ENCODE measurements around the gene MYO1E. TPM values are rescaled to one million over a fixed set of nuclear protein-coding genes. Genes with fewer than 3 reads are reported as not detected.
A peak's percentile ranks its signal among the peaks of the same experiment; 100 is the strongest.

Gene MYO1E
- total and polyA plus RNA-seq, 2 donors from 2014 or later: 41.9 to 198 TPM

- H3K27ac ChIP-seq (ENCODE audit: low read depth in 2 of 2, low read length in 2 of 2): no peak overlapping the region
Measured at GRCh38 chr15:59352683-59353082, 20.0 kb downstream of the MYO1E start.

GRCh38 chr15:59352189-59352588 is 20.5 kb downstream of the MYO1E start:
- no peak overlapping the region for H3K4me3 ChIP-seq (ENCODE audit: low read length in 3 of 3)
- H3K9me3 ChIP-seq (ENCODE audit: control insufficient read depth in 2 of 3, insufficient read depth in 1 of 3, low read length in 3 of 3): no peaks in the 10 kb centered on the region
- peaks cover 0 to 5% (median 0%) of the 10 kb centered on the region in 3 donors for H3K4me1 ChIP-seq (ENCODE audit: control insufficient read depth in 2 of 3, insufficient read depth in 2 of 3, low read depth in 1 of 3, low read length in 3 of 3)
- no peak for FAIRE-seq
- H3K27ac ChIP-seq (ENCODE audit: low read depth in 2 of 2, low read length in 2 of 2): no peak overlapping the region
- intact Hi-C loops (cut with DNase I): loop anchor here (10.0 kb wide), 1 partner anchor 47 kb away; no protein-coding TSS in a partner anchor
- H3K27me3 ChIP-seq (ENCODE audit: control insufficient read depth, insufficient read depth, low read length): no peaks in the 10 kb centered on the region
- H3K9ac ChIP-seq (ENCODE audit: low read length in 3 of 3): no peak overlapping the region
- DNase-seq: no peak
- no peak for TF ChIP-seq CTCF (IDR thresholded peaks at IDR 0.05; ENCODE audit: borderline replicate concordance, extremely low read depth, insufficient read depth)
- no peaks in the 10 kb centered on the region for H3K36me3 ChIP-seq (ENCODE audit: control insufficient read depth in 2 of 3, insufficient read depth in 3 of 3, low read length in 3 of 3)

More at GRCh38 chr15:59352683-59353082, 20.0 kb downstream of the MYO1E start:
- Histone ChIP-seq H3K9me3 (ENCODE audit: control insufficient read depth in 2 of 3, insufficient read depth in 1 of 3, low read length in 3 of 3) (no peaks in the 10 kb centered on the region), H3K4me3 (ENCODE audit: low read length in 3 of 3) (peak overlapping the region in 1 of 3 donors; percentile 9), H3K27me3 (ENCODE audit: control insufficient read depth, insufficient read depth, low read length) (no peaks in the 10 kb centered on the region), H3K36me3 (ENCODE audit: control insufficient read depth in 2 of 3, insufficient read depth in 3 of 3, low read length in 3 of 3) (no peaks in the 10 kb centered on the region), H3K4me1 (ENCODE audit: control insufficient read depth in 2 of 3, insufficient read depth in 2 of 3, low read depth in 1 of 3, low read length in 3 of 3) (peaks cover 0 to 5% (median 0%) of the 10 kb centered on the region in 3 donors), H3K9ac (ENCODE audit: low read length in 3 of 3) (no peak overlapping the region)
- FAIRE-seq (no peak), DNase-seq (peak in 2 of 5 donors; percentile 60 to 69)
- intact Hi-C loops (cut with DNase I): loop anchor here (10.0 kb wide), 1 partner anchor 48 kb away; no protein-coding TSS in a partner anchor
- TF ChIP-seq CTCF (IDR thresholded peaks at IDR 0.05; ENCODE audit: borderline replicate concordance, extremely low read depth, insufficient read depth): no peak

- no peak overlapping the region for H3K4me3 ChIP-seq (ENCODE audit: low read length in 3 of 3)
- H3K4me1 ChIP-seq (ENCODE audit: control insufficient read depth in 2 of 3, insufficient read depth in 2 of 3, low read depth in 1 of 3, low read length in 3 of 3): peaks cover 0 to 5% (median 0%) of the 10 kb centered on the region in 3 donors
- peak overlapping the region in 1 of 2 donors; percentile 12 for H3K27ac ChIP-seq (ENCODE audit: low read depth in 2 of 2, low read length in 2 of 2)
- no peaks in the 10 kb centered on the region for H3K9me3 ChIP-seq (ENCODE audit: control insufficient read depth in 2 of 3, insufficient read depth in 1 of 3, low read length in 3 of 3)
- FAIRE-seq: no peak
- H3K27me3 ChIP-seq (ENCODE audit: control insufficient read depth, insufficient read depth, low read length): no peaks in the 10 kb centered on the region
- no peak overlapping the region for H3K9ac ChIP-seq (ENCODE audit: low read length in 3 of 3)
- TF ChIP-seq CTCF (IDR thresholded peaks at IDR 0.05; ENCODE audit: borderline replicate concordance, extremely low read depth, insufficient read depth): no peak
- H3K36me3 ChIP-seq (ENCODE audit: control insufficient read depth in 2 of 3, insufficient read depth in 3 of 3, low read length in 3 of 3): no peaks in the 10 kb centered on the region
- DNase-seq: no peak
- intact Hi-C loops (cut with DNase I): loop anchor here (10.0 kb wide), 1 partner anchor 46 kb away; no protein-coding TSS in a partner anchor
Measured at GRCh38 chr15:59350421-59350732, 22.3 kb downstream of the MYO1E start.

Measured in kidney (tissue), 14 donors.